ENCODE data around the gene GSPT1.

DNA sequence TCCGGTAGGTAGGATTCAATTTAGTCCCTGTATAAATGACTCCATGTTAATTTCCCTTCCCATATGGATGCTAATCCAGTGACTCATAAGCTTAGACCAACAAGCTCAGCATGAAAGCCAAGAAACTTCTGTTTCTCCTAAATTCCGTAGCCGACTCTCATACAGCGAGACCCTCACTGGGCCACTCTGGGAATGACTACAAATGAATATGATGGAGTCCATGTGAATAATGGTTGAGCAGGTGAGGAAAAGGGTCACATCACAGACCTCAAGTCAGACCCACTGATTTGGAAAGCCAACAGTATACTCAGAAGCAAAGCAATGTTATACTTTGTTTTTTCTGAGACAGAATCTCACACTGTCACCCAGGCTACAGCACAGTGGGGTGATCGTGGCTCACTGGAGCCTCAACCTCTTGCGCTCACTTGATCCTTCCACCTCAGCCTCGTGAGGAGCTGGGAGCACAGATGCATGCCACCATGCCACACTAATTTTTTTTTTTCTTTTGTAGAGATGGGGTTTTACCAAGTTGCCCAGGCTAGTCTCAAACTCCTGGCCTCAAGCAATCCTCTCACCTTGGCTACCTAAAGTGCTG is 79.0 kb downstream of the GSPT1 start:
- TF ChIP-seq, protein P1, sequence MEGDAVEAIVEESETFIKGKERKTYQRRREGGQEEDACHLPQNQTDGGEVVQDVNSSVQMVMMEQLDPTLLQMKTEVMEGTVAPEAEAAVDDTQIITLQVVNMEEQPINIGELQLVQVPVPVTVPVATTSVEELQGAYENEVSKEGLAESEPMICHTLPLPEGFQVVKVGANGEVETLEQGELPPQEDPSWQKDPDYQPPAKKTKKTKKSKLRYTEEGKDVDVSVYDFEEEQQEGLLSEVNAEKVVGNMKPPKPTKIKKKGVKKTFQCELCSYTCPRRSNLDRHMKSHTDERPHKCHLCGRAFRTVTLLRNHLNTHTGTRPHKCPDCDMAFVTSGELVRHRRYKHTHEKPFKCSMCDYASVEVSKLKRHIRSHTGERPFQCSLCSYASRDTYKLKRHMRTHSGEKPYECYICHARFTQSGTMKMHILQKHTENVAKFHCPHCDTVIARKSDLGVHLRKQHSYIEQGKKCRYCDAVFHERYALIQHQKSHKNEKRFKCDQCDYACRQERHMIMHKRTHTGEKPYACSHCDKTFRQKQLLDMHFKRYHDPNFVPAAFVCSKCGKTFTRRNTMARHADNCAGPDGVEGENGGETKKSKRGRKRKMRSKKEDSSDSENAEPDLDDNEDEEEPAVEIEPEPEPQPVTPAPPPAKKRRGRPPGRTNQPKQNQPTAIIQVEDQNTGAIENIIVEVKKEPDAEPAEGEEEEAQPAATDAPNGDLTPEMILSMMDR (conservative IDR thresholded peaks at IDR 0.05; ENCODE audit: low read depth, low read length), result no peak
- TF ChIP-seq EZH2 (IDR thresholded peaks at IDR 0.05; ENCODE audit: borderline replicate concordance, low read depth, low read length, poor library complexity, severe bottlenecking), result no peak

All from A673 (cell line).